Activated naive CD8-positive, alpha-beta T cell (primary cell): ENCODE measurements around the gene TM9SF4.
A peak's percentile ranks its signal among the peaks of the same experiment; 100 is the strongest.

Source experiments
- H3K27ac Mint-ChIP-seq: one replicate; pipeline ENCODE4 v1.8.0; 2021; ENCODE audit warnings: mixed read lengths
- H3K27me3 Mint-ChIP-seq: one replicate; pipeline ENCODE4 v1.8.0; 2021; ENCODE audit warnings: mixed read lengths
- H3K36me3 Mint-ChIP-seq: one replicate; pipeline ENCODE4 v1.8.0; 2021; ENCODE audit warnings: mixed read lengths
- H3K4me1 Mint-ChIP-seq: one replicate; pipeline ENCODE4 v1.8.0; 2021; ENCODE audit warnings: low read depth, mixed read lengths
- H3K4me3 Mint-ChIP-seq: one replicate; pipeline ENCODE4 v1.8.0; 2021; ENCODE audit warnings: mild to moderate bottlenecking, mixed read lengths
- H3K9me3 Mint-ChIP-seq: one replicate; pipeline ENCODE4 v1.8.0; 2021; ENCODE audit warnings: low read depth, mixed read lengths

Gene TM9SF4

DNA sequence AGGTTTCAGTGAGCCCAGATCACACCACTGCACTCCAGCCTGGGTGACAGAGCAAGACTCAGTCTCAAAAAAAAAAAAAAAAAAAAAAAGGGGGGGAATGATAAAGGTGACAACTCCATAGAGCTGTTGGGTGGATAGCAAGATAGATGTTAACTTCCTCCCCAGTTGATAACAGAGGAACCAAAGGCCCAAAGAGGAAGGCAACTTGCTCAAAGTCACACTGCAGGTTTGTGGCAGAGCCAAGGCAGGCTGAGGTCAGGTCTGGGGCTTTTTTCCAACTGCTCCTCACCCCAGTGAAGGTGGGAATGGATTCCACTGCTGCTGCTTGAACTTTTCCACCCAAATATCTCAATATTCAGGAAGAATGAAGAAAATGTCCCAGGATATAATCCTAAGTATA lies 30.7 kb upstream of the TM9SF4 start:
- no peaks in the 10 kb centered on the region for H3K36me3 Mint-ChIP-seq
- H3K9me3 Mint-ChIP-seq = no peaks in the 10 kb centered on the region
- H3K4me1 Mint-ChIP-seq = no peaks in the 10 kb centered on the region
- H3K27me3 Mint-ChIP-seq = peaks cover 6% of the 10 kb centered on the region
- no peak overlapping the region for H3K4me3 Mint-ChIP-seq
- H3K27ac Mint-ChIP-seq = no peak overlapping the region

- Mint-ChIP-seq H3K27ac (no peak overlapping the region), H3K4me3 (no peak overlapping the region), H3K9me3 (no peaks in the 10 kb centered on the region), H3K27me3 (peaks cover 6% of the 10 kb centered on the region), H3K4me1 (no peaks in the 10 kb centered on the region), H3K36me3 (no peaks in the 10 kb centered on the region)
These were observed 29.8 kb upstream of the TM9SF4 start for GRCh38 chr20:32079655-32080109.

GRCh38 chr20:32080783-32081182 lies 28.7 kb upstream of the TM9SF4 start:
- Mint-ChIP-seq H3K4me1 (no peaks in the 10 kb centered on the region), H3K4me3 (no peak overlapping the region), H3K36me3 (no peaks in the 10 kb centered on the region), H3K9me3 (no peaks in the 10 kb centered on the region), H3K27me3 (peaks cover 8% of the 10 kb centered on the region), H3K27ac (no peak overlapping the region)

- Mint-ChIP-seq H3K36me3 (no peaks in the 10 kb centered on the region), H3K27ac (no peak overlapping the region), H3K4me1 (no peaks in the 10 kb centered on the region), H3K27me3 (peaks cover 7% of the 10 kb centered on the region), H3K9me3 (no peaks in the 10 kb centered on the region), H3K4me3 (no peak overlapping the region)
These were observed 26.0 kb upstream of the TM9SF4 start for GRCh38 chr20:32083469-32083868.

DNA sequence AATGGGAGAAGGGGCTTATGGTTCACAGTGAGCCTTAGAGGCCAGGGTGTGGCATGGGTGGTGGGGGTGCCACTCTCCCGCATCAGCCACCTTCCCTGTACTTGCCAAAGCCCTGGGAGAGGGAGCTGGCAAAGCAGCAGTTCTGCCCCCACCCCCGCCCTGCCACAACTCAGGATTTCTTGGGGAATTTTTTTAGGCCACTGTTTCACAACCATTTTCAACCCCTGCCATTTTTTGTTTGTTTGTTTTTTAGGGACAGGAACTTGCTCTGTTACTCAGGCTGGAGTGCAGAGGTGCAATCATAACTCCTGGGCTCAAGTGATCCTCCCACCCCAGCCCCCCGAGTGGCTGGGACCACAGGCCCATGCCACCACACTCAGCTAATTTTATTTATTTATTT lies 22.4 kb upstream of the TM9SF4 start:
- H3K36me3 Mint-ChIP-seq = no peaks in the 10 kb centered on the region
- no peaks in the 10 kb centered on the region for H3K9me3 Mint-ChIP-seq
- H3K27ac Mint-ChIP-seq = no peak overlapping the region
- peaks cover 7% of the 10 kb centered on the region for H3K27me3 Mint-ChIP-seq
- H3K4me3 Mint-ChIP-seq = no peak overlapping the region
- H3K4me1 Mint-ChIP-seq = no peaks in the 10 kb centered on the region

- Mint-ChIP-seq H3K27me3 (peaks cover 4% of the 10 kb centered on the region), H3K27ac (no peak overlapping the region), H3K4me3 (no peak overlapping the region), H3K4me1 (no peaks in the 10 kb centered on the region), H3K9me3 (no peaks in the 10 kb centered on the region), H3K36me3 (no peaks in the 10 kb centered on the region)
These were observed 20.8 kb upstream of the TM9SF4 start for GRCh38 chr20:32088759-32089158.

GRCh38 chr20:32089637-32090362 lies 19.7 kb upstream of the TM9SF4 start:
- H3K9me3 Mint-ChIP-seq = no peaks in the 10 kb centered on the region
- H3K4me3 Mint-ChIP-seq = no peak overlapping the region
- H3K27me3 Mint-ChIP-seq = peaks cover 4% of the 10 kb centered on the region
- H3K27ac Mint-ChIP-seq = no peak overlapping the region
- H3K36me3 Mint-ChIP-seq = no peaks in the 10 kb centered on the region
- no peaks in the 10 kb centered on the region for H3K4me1 Mint-ChIP-seq

- no peaks in the 10 kb centered on the region for H3K36me3 Mint-ChIP-seq
- H3K4me3 Mint-ChIP-seq = no peak overlapping the region
- H3K27ac Mint-ChIP-seq = no peak overlapping the region
These were observed 17.6 kb upstream of the TM9SF4 start for GRCh38 chr20:32091888-32092346.

DNA sequence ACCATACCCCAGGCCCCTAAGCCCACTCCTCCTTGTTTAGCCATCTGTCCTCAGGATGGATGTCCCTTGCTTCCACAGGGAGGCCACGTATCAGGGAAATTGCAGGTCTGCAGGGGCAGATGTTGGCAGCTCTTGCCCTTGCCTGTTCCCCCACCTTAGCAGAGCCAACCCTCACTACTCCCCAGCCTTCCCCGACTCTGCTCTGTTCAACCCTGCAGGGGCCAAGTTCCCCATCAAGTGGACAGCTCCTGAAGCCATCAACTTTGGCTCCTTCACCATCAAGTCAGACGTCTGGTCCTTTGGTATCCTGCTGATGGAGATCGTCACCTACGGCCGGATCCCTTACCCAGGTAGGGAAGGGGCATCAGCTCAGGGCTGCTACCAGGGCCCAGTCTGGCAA lies 10.7 kb upstream of the TM9SF4 start:
- no peaks in the 10 kb centered on the region for H3K4me1 Mint-ChIP-seq
- H3K27me3 Mint-ChIP-seq = peaks cover 9% of the 10 kb centered on the region
- no peaks in the 10 kb centered on the region for H3K36me3 Mint-ChIP-seq
- no peak overlapping the region for H3K4me3 Mint-ChIP-seq
- no peaks in the 10 kb centered on the region for H3K9me3 Mint-ChIP-seq
- H3K27ac Mint-ChIP-seq = no peak overlapping the region

More at GRCh38 chr20:32091888-32092346, 17.6 kb upstream of the TM9SF4 start:
- H3K4me1 Mint-ChIP-seq = no peaks in the 10 kb centered on the region
- H3K9me3 Mint-ChIP-seq = no peaks in the 10 kb centered on the region
- H3K27me3 Mint-ChIP-seq = peaks cover 2% of the 10 kb centered on the region

GRCh38 chr20:32108814-32109391 lies 611 bp upstream of the TM9SF4 start:
- Mint-ChIP-seq H3K27ac (no peak overlapping the region), H3K27me3 (no peaks in the 10 kb centered on the region), H3K36me3 (peaks cover 3% of the 10 kb centered on the region), H3K4me3 (no peak overlapping the region), H3K9me3 (no peaks in the 10 kb centered on the region), H3K4me1 (peaks cover 34% of the 10 kb centered on the region)

- H3K4me3 Mint-ChIP-seq = peak overlapping the region; percentile 94
- no peaks in the 10 kb centered on the region for H3K9me3 Mint-ChIP-seq
- peaks cover 46% of the 10 kb centered on the region for H3K4me1 Mint-ChIP-seq
- H3K27me3 Mint-ChIP-seq = no peaks in the 10 kb centered on the region
- H3K36me3 Mint-ChIP-seq = peaks cover 3% of the 10 kb centered on the region
- H3K27ac Mint-ChIP-seq = peak overlapping the region; percentile 100
These were observed 725 bp downstream of the TM9SF4 start for GRCh38 chr20:32110173-32110704.

DNA sequence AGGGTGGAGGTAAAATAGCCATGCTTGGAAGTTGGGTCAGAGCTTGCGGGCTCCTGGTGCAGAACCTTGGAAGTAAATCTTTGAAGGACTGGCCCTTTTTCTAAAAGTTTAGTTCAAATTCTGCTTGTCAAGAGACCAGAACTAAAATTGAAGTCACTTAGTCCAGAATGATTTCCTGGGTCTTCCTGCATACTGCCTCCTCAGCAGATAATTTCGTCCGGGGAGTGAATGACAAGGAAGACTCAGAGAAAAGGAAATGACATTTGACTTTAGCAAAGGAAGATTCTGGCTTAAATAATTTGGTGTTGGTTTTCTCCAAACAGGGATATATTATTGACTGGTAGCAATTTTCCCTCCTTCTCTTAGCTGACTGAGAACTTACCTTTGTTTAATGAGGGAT lies 1.2 kb downstream of the TM9SF4 start:
- Mint-ChIP-seq H3K27me3 (no peaks in the 10 kb centered on the region), H3K4me1 (peaks cover 49% of the 10 kb centered on the region), H3K36me3 (peaks cover 3% of the 10 kb centered on the region), H3K4me3 (peak overlapping the region; percentile 94), H3K9me3 (no peaks in the 10 kb centered on the region), H3K27ac (peak overlapping the region; percentile 100)

GRCh38 chr20:32111156-32111686 lies 1.7 kb downstream of the TM9SF4 start:
- H3K27ac Mint-ChIP-seq = peak overlapping the region; percentile 42
- H3K4me1 Mint-ChIP-seq = peaks cover 52% of the 10 kb centered on the region
- peaks cover 3% of the 10 kb centered on the region for H3K36me3 Mint-ChIP-seq
- peak overlapping the region; percentile 94 for H3K4me3 Mint-ChIP-seq
- H3K9me3 Mint-ChIP-seq = no peaks in the 10 kb centered on the region
- no peaks in the 10 kb centered on the region for H3K27me3 Mint-ChIP-seq

- Mint-ChIP-seq H3K36me3 (peaks cover 3% of the 10 kb centered on the region), H3K4me3 (peak overlapping the region; percentile 94), H3K4me1 (peaks cover 58% of the 10 kb centered on the region), H3K27me3 (no peaks in the 10 kb centered on the region), H3K27ac (peak overlapping the region; percentile 42), H3K9me3 (no peaks in the 10 kb centered on the region)
These were observed 2.2 kb downstream of the TM9SF4 start for GRCh38 chr20:32111753-32112152.

GRCh38 chr20:32112841-32113240 lies 3.3 kb downstream of the TM9SF4 start:
- Mint-ChIP-seq H3K27ac (no peak overlapping the region), H3K4me3 (peak overlapping the region; percentile 25), H3K9me3 (no peaks in the 10 kb centered on the region), H3K4me1 (peaks cover 65% of the 10 kb centered on the region), H3K36me3 (peaks cover 3% of the 10 kb centered on the region), H3K27me3 (no peaks in the 10 kb centered on the region)
